ENCODE data around the gene EBF4.

EBF4 gene

DNA sequence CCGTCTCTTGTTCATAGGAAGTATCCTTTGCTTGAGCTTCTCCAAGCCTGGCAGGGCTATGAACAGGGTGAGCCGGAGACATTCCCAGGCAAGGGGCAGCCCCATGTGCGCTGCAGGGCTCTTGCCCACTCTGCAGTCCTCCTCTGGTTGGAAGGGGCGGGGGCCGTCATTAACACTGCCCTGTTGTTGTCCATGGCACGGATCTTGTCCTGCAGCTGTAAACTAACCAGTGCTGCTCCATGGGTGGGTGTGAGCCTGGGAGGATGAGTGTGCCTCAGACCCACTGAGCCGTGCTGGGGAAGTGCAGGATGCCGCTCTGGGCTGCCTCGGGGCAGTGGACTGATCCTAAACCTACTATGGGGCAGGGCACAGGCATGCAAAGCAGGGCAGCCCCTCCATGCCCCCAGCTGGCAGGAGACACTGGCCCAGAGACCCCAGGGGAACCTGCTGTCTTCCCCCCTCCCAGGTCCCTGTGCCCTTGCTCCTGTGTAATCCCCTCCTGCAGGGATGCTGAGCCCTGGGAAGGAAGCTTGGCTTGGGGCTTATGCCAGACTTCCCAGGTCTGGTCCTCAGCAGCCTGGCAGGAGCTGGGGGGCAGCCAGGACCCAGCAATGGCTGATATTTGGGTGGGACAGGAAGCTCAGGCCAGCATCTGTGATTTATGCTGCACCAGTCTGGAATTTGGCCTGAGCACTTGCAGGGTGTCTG is 8.5 kb downstream of the EBF4 start:
- no peak for DNase-seq (ENCODE audit: low read depth in 2 of 2)

- DNase-seq (ENCODE audit: low read depth in 2 of 2), result no peak
Measured at GRCh38 chr20:2701671-2702081, 9.1 kb downstream of the EBF4 start.

DNA sequence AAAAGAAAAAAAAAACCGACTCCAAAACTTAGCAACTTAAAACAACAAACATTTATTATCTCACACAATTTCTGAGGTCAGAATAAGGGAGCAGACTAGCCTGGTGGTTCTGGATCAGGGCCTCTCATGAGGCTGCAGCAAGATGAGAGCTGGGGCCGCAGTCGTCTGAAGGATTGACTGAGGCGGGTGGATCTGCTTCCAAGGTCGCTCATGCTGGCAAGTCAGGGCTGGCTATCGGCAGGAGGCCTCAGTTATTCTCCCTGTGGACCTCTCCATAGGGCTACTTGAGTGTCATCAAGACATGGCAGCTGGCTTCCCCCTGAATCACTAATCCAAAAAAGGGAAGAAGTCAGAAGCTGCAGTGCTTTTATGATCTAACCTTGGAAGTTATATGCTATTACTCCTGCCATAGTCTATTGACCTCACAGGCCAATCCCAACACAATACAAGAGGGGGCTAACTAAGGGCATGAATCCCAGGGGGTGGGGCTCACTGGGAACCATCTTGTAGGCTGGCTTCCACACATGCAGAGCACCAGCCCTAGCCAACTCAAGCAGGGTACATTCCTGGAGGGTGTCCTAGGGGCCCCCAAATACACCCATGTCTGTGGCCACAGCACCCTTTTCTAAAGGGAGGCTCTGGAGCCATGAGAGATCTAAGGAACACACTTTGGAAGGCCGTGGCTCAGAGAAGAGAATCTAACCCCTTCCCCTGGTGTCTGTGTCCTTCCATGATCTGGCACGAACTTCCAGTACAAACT is 11.3 kb downstream of the EBF4 start:
- no peak for DNase-seq (ENCODE audit: low read depth in 2 of 2)

GRCh38 chr20:2705931-2706645 is 13.5 kb downstream of the EBF4 start:
- DNase-seq (ENCODE audit: low read depth in 2 of 2), result no peak

DNA sequence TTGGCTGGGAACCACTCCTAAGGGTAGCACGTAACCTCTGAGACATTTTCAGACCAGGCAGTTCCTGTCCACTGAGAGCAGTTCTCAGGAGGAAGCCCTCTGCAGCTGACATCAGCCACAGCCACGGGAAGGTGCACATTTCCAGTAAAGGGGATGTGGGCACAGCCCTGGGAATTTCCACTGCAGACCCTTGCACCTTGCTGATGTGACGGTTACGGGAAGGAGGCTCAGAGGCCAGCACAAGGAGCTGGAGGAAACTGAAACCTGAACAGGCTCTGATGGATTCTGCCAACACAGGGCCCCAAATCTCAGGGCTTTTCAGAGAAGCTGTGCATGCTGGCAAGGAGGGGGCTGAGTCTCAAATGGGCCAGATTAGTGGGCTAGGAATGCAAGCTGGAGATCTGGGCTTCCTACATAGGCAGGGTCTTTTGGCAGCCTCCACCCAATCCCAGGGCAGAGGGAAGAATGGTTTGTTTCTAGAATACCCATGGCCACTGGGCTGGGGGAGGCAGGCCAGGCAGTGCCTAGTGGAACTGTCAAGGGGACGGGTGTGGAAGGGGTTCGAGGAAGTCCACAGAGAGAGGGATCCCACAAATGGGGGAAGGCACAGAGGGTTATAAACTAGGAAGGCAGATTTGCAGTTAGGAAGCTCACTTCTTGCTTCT is 14.2 kb downstream of the EBF4 start:
- no peak for DNase-seq (ENCODE audit: low read depth in 2 of 2)

DNA sequence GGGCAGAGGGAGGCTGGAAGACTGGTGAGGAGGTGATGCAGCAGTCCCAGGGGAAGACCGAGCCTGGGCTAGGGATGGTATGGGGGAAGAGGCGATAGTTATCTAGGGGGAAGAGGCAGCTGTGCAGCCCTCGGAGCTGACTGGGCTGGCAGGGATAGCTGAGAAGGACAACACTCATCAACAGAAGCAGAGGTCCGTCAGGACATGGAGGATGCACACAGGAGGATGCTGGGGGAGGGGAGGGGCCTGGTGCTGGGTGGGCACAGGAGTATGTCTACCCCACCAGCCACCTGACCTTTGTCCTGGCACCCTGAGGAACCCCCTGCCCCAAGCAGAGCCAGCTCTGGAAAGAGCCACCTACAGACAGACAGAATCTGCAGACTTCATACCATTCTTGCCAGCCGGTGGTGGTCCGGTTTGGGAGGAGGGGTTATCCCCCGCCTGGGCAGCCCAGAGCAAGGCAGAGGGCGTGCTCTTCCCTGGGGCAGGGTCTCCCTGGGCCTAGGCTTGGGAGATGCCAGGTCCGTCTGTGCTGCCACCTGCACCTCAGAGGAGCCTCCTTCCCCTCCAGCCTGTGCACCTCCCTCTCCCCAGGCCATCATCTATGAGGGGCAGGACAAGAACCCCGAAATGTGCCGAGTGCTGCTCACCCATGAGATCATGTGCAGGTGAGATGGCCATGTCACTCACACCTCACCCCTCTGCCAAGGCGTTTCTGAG is 14.9 kb downstream of the EBF4 start:
- DNase-seq (ENCODE audit: low read depth in 2 of 2), result no peak

DNA sequence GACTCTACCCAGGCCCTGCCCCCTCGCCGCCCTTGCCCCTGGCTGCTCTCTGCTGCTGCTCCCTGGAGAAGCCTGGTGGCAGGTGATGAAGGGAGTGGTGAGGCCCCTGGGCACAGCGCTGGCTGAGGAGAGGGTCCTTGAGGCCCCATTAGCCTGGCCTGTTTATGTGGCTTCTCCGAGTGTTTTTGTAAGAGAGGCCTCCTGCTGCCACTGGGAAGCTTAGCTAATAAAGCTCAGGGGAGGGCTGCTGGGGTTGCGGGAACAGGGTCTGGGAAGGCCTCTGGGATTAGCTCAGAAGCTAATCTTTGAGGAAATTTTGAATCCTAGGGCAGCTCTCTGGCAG is 15.5 kb downstream of the EBF4 start:
- no peak for DNase-seq (ENCODE audit: low read depth in 2 of 2)

GRCh38 chr20:2708665-2709064 is 16.1 kb downstream of the EBF4 start:
- no peak for DNase-seq (ENCODE audit: low read depth in 2 of 2)

GRCh38 chr20:2709205-2709981 is 16.8 kb downstream of the EBF4 start:
- DNase-seq (ENCODE audit: low read depth in 2 of 2), result no peak

- DNase-seq (ENCODE audit: low read depth in 2 of 2), result no peak
Measured at GRCh38 chr20:2713285-2713684, 20.7 kb downstream of the EBF4 start.

DNA sequence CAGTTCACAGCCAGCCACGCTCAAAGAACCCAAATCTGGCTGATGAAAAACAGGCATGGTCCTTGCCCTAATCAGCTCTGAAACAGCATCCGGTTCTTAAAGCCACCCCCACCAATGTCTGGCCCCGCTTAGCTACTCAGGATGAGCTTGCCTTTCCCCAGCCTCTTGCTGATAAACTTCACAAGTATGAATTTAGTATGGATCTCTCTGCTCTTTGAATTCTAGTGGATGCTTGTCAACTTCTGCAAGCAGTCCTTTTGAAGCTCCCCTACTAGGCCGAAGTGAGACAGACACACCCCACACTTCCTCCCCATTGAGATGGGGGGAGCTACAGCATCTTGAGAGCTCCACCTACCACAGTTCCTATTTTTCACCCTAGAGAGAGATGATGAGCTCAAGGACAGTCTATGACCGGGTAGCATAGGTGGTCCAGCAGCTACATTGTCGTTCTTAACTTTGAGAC is 36.7 kb downstream of the EBF4 start:
- peak in 1 of 2 donors; percentile 18 for DNase-seq (ENCODE audit: low read depth in 2 of 2)

DNA sequence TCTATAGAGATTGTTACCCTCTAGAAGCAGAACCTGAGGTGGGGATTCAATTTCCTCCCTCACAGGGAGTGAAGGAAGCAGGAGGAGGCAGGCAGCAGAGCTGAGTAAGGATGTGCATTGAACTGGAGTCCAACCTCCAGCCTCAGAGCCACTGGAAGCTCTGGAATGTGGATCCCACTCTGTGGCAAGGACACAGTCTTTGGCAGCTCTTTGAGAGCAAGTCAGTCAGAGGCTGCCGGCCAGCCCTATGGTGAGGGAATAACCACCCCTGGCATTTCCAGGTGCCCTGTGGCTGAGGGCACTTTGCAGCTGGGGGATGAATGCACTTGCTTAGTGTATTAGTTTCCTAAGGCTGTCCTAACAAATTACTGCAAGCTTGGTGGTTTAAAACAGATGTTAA is 37.2 kb downstream of the EBF4 start:
- no peak for DNase-seq (ENCODE audit: low read depth in 2 of 2)

DNA sequence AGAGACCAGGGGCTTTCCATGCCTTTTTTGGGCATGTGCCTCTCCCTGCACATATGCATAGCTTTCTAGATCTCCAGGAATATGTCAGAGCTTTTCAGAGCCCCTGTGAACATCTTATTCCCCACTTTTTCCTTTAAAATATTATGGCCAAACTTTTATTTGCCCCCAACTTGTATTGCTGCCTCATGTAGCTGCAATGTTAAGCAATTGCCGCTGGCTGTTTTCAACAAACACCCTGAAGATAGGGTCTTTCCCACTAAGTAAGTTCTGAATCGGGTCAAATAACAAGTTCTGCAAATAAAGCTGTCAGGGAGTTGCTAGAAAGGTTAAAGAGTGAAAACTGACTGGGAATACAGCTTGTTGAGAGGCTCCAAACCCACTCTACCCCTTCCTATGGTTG is 42.3 kb downstream of the EBF4 start:
- DNase-seq (ENCODE audit: low read depth in 2 of 2), result no peak

DNA sequence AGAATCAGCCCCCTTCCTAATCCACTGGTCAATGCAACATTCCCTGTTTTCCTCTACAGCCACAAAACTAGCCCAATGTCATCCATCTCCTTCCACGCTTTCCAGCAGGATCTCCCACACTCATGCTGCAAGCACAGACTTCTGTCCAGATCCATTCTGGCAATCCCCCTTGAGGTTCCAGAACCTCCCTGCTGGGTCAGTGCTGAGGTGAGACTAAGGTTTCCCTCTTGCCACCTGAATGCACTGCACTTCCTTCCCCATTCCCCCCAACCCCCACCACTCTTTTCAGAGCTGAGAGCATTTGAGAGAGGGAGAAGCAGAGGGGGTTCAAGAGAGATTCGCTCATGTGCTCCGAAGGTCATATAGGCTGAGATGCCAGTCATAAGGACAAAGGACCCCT is 43.9 kb downstream of the EBF4 start:
- DNase-seq (ENCODE audit: low read depth in 2 of 2), result no peak

GRCh38 chr20:2738331-2739041 is 45.9 kb downstream of the EBF4 start:
- no peak for DNase-seq (ENCODE audit: low read depth in 2 of 2)

- no peak for DNase-seq (ENCODE audit: low read depth in 2 of 2)
Measured at GRCh38 chr20:2739042-2739398, 46.4 kb downstream of the EBF4 start.

- DNase-seq (ENCODE audit: low read depth in 2 of 2), result no peak
Measured at GRCh38 chr20:2740702-2741101, 48.1 kb downstream of the EBF4 start.

DNA sequence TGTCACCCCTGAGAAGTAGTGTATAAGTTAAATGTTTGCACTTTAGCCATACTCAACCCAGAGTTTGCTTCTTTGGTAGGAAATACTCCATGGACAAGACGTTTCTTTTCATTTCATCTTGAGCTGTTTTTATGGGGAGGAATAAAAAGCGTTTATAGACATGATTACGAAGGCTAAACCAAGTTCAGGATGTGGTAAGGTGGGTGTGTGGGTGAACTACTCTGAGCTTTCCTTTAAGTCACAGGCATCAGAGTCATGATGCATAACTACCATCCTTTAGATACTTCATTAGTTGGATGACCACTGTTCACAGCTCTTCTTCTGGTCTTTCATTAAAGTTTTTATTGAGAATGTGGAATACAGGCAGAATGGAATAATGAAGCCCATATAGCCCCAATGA is 48.9 kb downstream of the EBF4 start:
- DNase-seq (ENCODE audit: low read depth in 2 of 2), result peak in 1 of 2 donors; percentile 38

- no peak for DNase-seq (ENCODE audit: low read depth in 2 of 2)
Measured at GRCh38 chr20:2741881-2742280, 49.3 kb downstream of the EBF4 start.

- no peak for DNase-seq (ENCODE audit: low read depth in 2 of 2)
Measured at GRCh38 chr20:2742431-2742830, 49.9 kb downstream of the EBF4 start.
